Measurements from ENCODE around the gene SELPLG.

DNA sequence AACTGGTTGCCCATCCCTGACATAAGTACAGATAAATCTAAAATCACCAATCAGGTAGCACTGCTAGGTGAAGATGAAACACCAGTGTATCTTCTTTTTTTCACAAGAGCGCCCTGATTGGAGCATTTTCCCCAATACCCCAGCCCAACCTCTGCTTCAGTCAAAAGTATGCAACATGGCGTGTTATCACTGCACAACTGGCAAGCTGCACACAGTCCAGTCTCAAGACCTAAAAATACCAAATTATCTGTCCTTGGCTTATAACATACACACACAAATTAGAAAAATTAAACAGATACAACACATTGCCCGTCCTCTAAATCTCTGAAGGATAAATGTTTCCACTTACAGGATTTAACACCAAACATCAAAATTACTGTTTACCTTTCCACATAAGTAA, 20.2 kb upstream of the SELPLG start:
- TF ChIP-seq, protein P1, sequence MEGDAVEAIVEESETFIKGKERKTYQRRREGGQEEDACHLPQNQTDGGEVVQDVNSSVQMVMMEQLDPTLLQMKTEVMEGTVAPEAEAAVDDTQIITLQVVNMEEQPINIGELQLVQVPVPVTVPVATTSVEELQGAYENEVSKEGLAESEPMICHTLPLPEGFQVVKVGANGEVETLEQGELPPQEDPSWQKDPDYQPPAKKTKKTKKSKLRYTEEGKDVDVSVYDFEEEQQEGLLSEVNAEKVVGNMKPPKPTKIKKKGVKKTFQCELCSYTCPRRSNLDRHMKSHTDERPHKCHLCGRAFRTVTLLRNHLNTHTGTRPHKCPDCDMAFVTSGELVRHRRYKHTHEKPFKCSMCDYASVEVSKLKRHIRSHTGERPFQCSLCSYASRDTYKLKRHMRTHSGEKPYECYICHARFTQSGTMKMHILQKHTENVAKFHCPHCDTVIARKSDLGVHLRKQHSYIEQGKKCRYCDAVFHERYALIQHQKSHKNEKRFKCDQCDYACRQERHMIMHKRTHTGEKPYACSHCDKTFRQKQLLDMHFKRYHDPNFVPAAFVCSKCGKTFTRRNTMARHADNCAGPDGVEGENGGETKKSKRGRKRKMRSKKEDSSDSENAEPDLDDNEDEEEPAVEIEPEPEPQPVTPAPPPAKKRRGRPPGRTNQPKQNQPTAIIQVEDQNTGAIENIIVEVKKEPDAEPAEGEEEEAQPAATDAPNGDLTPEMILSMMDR (conservative IDR thresholded peaks at IDR 0.05; ENCODE audit: low read depth, low read length): no peak
- no peak for TF ChIP-seq EZH2 (IDR thresholded peaks at IDR 0.05; ENCODE audit: borderline replicate concordance, low read depth, low read length, poor library complexity, severe bottlenecking)

Measured in A673 (cell line).